ENCODE measurements around the gene PPIAL4G.
"Not testable (repeated sequence)": the region's sequence is repeated elsewhere in the genome, so short reads cannot be mapped to it uniquely, and the experiment has no call there.

- not testable (repeated sequence) for TF ChIP-seq BRCA1 (IDR thresholded peaks at IDR 0.05; ENCODE audit: low read depth, low read length); CREM (IDR thresholded peaks at IDR 0.05; ENCODE audit: low read depth); CTCF (IDR thresholded peaks at IDR 0.05 in 2 of 3, conservative IDR thresholded peaks at IDR 0.05 in 1 of 3; ENCODE audit: control insufficient read depth in 2 of 3, extremely low read depth in 1 of 3, insufficient read depth in 1 of 3, low read depth in 3 of 3, low read length in 3 of 3); JUND (IDR thresholded peaks at IDR 0.05; ENCODE audit: low read depth, low read length); CREB1 (IDR thresholded peaks at IDR 0.05; ENCODE audit: low read depth); CBFB (IDR thresholded peaks at IDR 0.05; ENCODE audit: low read depth); REST (IDR thresholded peaks at IDR 0.05; ENCODE audit: low read depth, low read length)
Measured at GRCh38 chr1:148458901-148459581, 24.1 kb downstream of the PPIAL4G start.
